A549 (cell line): ENCODE data around the gene TTLL9.

Experiments used
- CEBPB ChIP-seq, 2 experiments: fragments of >200 bp in 1 of 2; sonication (Bioruptor Twin) in 1 of 2; formaldehyde crosslinking in 1 of 2; IDR thresholded peaks; 2 replicates each; pipeline ENCODE4 v1.6.1; 2012 to 2016
- CHD2 ChIP-seq: fragments of 150-350 bp; IDR thresholded peaks from 2 replicates; pipeline ENCODE4 v1.6.1; 2014; ENCODE audit warnings: low read length; ENCODE audit not compliant: partially characterized antibody
- CTCF ChIP-seq: fragments of >200 bp; sonication (Bioruptor Twin); formaldehyde crosslinking; IDR thresholded peaks from 3 replicates; pipeline ENCODE4 v1.5.1; 2016
- EP300 ChIP-seq, 2 experiments: fragments of >200 bp; sonication (Bioruptor Twin); formaldehyde crosslinking; IDR thresholded peaks; 2 replicates in 1 of 2; 3 replicates in 1 of 2; pipeline ENCODE4 v1.6.1; 2016 to 2017
- JUNB ChIP-seq: fragments of >200 bp; sonication (Bioruptor Twin); formaldehyde crosslinking; IDR thresholded peaks from 2 replicates; pipeline ENCODE4 v1.6.1; 2016
- PBX3 ChIP-seq: IDR thresholded peaks from 2 replicates; pipeline ENCODE4 v1.6.1; 2012
- RAD21 ChIP-seq, 2 experiments: fragments of >200 bp in 1 of 2; sonication (Bioruptor Twin) in 1 of 2; formaldehyde crosslinking in 1 of 2; IDR thresholded peaks in 1 of 2; conservative IDR thresholded peaks in 1 of 2; 2 replicates in 1 of 2; 3 replicates in 1 of 2; pipeline ENCODE4 v1.6.1; 2012 to 2018; ENCODE audit warnings: inconsistent platforms in 1 of 2
- SMC3 ChIP-seq: fragments of >200 bp; sonication (Bioruptor Twin); formaldehyde crosslinking; IDR thresholded peaks from 3 replicates; pipeline ENCODE4 v1.6.1; 2018; ENCODE audit warnings: inconsistent platforms

- no peak for TF ChIP-seq SMC3
- TF ChIP-seq CTCF, result no peak
- no peak for TF ChIP-seq EP300 (IDR thresholded peaks at IDR 0.05)
- TF ChIP-seq CEBPB (IDR thresholded peaks at IDR 0.05), result no peak
- TF ChIP-seq CHD2, result no peak
- no peak for TF ChIP-seq JUNB
- TF ChIP-seq RAD21 (conservative IDR thresholded peaks at IDR 0.05 in 1 of 2, IDR thresholded peaks at IDR 0.05 in 1 of 2), result no peak
- TF ChIP-seq PBX3, result no peak
Measured at GRCh38 chr20:31981784-31982183, 111.3 kb downstream of the TTLL9 start.
